Renal cortex interstitium (tissue), 11 donors: ENCODE measurements around the gene PDYN. TPM values are rescaled to one million over a fixed set of nuclear protein-coding genes. Genes with fewer than 3 reads are reported as not detected.

Source experiments
- DNase-seq, 11 donors: peaks; one replicate each; pipeline ENCODE4 v3.0.0-alpha.2; 2013; ENCODE audit warnings: low read depth in 9 of 11, low spot score in 4 of 11; ENCODE audit errors: extremely low read depth in 1 of 11
- polyA plus RNA-seq, 3 donors: library from polyadenylated mRNA; unstranded; fragments of 120-200 nt; gene quantifications; one replicate each; pipeline ENCODE4 v1.2.1, GENCODE V29; 2013; ENCODE audit not compliant: insufficient read length in 3 of 3

PDYN gene
- polyA plus RNA-seq, 3 donors = 0.24 to 0.56 (median 0.46) TPM

GRCh38 chr20:1959156-1959555, 34.7 kb downstream of the PDYN start:
- no peak for DNase-seq

GRCh38 chr20:1958426-1958825, 35.4 kb downstream of the PDYN start:
- no peak for DNase-seq

GRCh38 chr20:1955217-1955616, 38.6 kb downstream of the PDYN start:
- no peak for DNase-seq

- no peak for DNase-seq
These were observed 40.2 kb downstream of the PDYN start for GRCh38 chr20:1953621-1954020.

GRCh38 chr20:1952737-1953530, 40.9 kb downstream of the PDYN start:
- DNase-seq = no peak

- DNase-seq = no peak
These were observed 42.3 kb downstream of the PDYN start for GRCh38 chr20:1951436-1952115.

- DNase-seq = no peak
These were observed 43.0 kb downstream of the PDYN start for GRCh38 chr20:1950836-1951235.

GRCh38 chr20:1949347-1950100, 44.3 kb downstream of the PDYN start:
- no peak for DNase-seq

- DNase-seq = no peak
These were observed 46.4 kb downstream of the PDYN start for GRCh38 chr20:1947535-1947846.

GRCh38 chr20:1946762-1947534, 46.9 kb downstream of the PDYN start:
- DNase-seq = peak in 10 of 11 donors; percentile 38 to 80 (median 62)

- DNase-seq = no peak
These were observed 47.5 kb downstream of the PDYN start for GRCh38 chr20:1946442-1946761.

- DNase-seq = no peak
These were observed 48.2 kb downstream of the PDYN start for GRCh38 chr20:1945660-1946059.

GRCh38 chr20:1945134-1945618, 48.7 kb downstream of the PDYN start:
- DNase-seq = no peak

- DNase-seq = no peak
These were observed 49.3 kb downstream of the PDYN start for GRCh38 chr20:1944345-1945091.

- DNase-seq = no peak
These were observed 50.4 kb downstream of the PDYN start for GRCh38 chr20:1943275-1944002.

GRCh38 chr20:1942486-1943274, 51.2 kb downstream of the PDYN start:
- no peak for DNase-seq

- DNase-seq = no peak
These were observed 51.8 kb downstream of the PDYN start for GRCh38 chr20:1942061-1942460.
